Amniotic stem cell (primary cell): Measurements from ENCODE around the gene CDKL2.
"Not testable (repeated sequence)": the region's sequence is repeated elsewhere in the genome, so short reads cannot be mapped to it uniquely, and the experiment has no call there.

ENCODE experiments used
- DNase-seq: peaks from one replicate; lab custom pipeline; 2025; lab: John Stamatoyannopoulos, UW

Gene CDKL2

GRCh38 chr4:75630174-75630936, at the start of gene CDKL2:
Gene CDKL2, minus strand, starts transcription at chr4:75630528. Its CDS starts 4,540 bp downstream, at chr4:75625988.
- no peak for DNase-seq

GRCh38 chr4:75678965-75679364, 48.6 kb upstream of the CDKL2 start:
- no peak for DNase-seq

GRCh38 chr4:75678473-75678872, 48.1 kb upstream of the CDKL2 start:
- no peak for DNase-seq

- no peak for DNase-seq
Observed at GRCh38 chr4:75675004-75675531, 44.7 kb upstream of the CDKL2 start.

- DNase-seq, result no peak
Observed at GRCh38 chr4:75673959-75674328, 43.6 kb upstream of the CDKL2 start.

- DNase-seq, result peak; percentile 91
Observed at GRCh38 chr4:75673027-75673958, 43.0 kb upstream of the CDKL2 start, which contains the start of gene G3BP2. Gene G3BP2, minus strand, starts transcription at chr4:75673411. Its CDS starts 11,386 bp downstream, at chr4:75662025.

GRCh38 chr4:75672461-75673026, 42.2 kb upstream of the CDKL2 start:
- DNase-seq, result no peak

- no peak for DNase-seq
Observed at GRCh38 chr4:75671802-75672421, 41.6 kb upstream of the CDKL2 start.

GRCh38 chr4:75668596-75668995, 38.3 kb upstream of the CDKL2 start:
- no peak for DNase-seq

GRCh38 chr4:75667636-75668035, 37.3 kb upstream of the CDKL2 start:
- DNase-seq, result not testable (repeated sequence)

- DNase-seq, result no peak
Observed at GRCh38 chr4:75666299-75666698, 36.0 kb upstream of the CDKL2 start.

- DNase-seq, result not testable (repeated sequence)
Observed at GRCh38 chr4:75664604-75665003, 34.3 kb upstream of the CDKL2 start.

- no peak for DNase-seq
Observed at GRCh38 chr4:75662626-75663025, 32.3 kb upstream of the CDKL2 start.

- DNase-seq, result no peak
Observed at GRCh38 chr4:75660491-75660890, 30.2 kb upstream of the CDKL2 start.

GRCh38 chr4:75659512-75660031, 29.2 kb upstream of the CDKL2 start:
- DNase-seq, result no peak

GRCh38 chr4:75658876-75659275, 28.5 kb upstream of the CDKL2 start:
- no peak for DNase-seq

GRCh38 chr4:75655562-75655961, 25.2 kb upstream of the CDKL2 start:
- DNase-seq, result no peak

GRCh38 chr4:75654905-75655304, 24.6 kb upstream of the CDKL2 start:
- DNase-seq, result no peak

- no peak for DNase-seq
Observed at GRCh38 chr4:75653845-75654503, 23.6 kb upstream of the CDKL2 start.

GRCh38 chr4:75644095-75644494, 13.8 kb upstream of the CDKL2 start:
- no peak for DNase-seq

GRCh38 chr4:75643651-75644050, 13.3 kb upstream of the CDKL2 start:
- DNase-seq, result no peak
